DOHH2 (cell line): Measurements from ENCODE around the gene SLC24A1.

Source experiments
- EZH2phosphoT487 ChIP-seq: fragments of 200-600 bp; sonication (generic); IDR thresholded peaks from 2 replicates; pipeline ENCODE4 v1.6.1; 2017; ENCODE audit warnings: borderline replicate concordance, mild to moderate bottlenecking, antibody characterized with exemption, low read length, moderate library complexity, mixed read lengths
- TF ChIP-seq, protein P1 (sequence below): fragments of 200-600 bp; sonication (generic); IDR thresholded peaks from one replicate; pipeline ENCODE4 v1.5.1; 2014; ENCODE audit warnings: antibody characterized with exemption, mild to moderate bottlenecking, low read depth, low read length; ENCODE audit not compliant: poor library complexity, severe bottlenecking

DNA sequence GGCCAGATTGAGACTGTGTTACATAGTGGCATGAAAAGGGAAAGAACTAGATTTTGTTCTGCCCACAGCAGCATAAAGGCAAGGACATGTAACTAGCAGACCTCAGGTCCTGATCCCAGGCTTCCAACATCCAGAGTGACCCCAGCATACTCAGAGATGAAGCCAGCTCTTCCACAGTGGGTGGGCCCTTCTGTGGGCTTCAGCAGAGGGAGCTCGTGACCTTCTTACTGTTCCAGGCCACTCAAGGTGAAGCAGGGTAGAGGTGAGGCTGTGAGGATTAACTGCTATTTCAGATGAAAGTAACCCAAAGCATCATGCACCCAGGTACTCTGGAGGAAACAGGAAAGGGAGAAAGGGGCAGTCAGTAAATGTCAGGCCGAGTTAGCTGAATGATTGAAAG is 905 bp upstream of the SLC24A1 start:
- TF ChIP-seq, protein P1, sequence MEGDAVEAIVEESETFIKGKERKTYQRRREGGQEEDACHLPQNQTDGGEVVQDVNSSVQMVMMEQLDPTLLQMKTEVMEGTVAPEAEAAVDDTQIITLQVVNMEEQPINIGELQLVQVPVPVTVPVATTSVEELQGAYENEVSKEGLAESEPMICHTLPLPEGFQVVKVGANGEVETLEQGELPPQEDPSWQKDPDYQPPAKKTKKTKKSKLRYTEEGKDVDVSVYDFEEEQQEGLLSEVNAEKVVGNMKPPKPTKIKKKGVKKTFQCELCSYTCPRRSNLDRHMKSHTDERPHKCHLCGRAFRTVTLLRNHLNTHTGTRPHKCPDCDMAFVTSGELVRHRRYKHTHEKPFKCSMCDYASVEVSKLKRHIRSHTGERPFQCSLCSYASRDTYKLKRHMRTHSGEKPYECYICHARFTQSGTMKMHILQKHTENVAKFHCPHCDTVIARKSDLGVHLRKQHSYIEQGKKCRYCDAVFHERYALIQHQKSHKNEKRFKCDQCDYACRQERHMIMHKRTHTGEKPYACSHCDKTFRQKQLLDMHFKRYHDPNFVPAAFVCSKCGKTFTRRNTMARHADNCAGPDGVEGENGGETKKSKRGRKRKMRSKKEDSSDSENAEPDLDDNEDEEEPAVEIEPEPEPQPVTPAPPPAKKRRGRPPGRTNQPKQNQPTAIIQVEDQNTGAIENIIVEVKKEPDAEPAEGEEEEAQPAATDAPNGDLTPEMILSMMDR = peak; percentile 13
- TF ChIP-seq EZH2phosphoT487 = no peak
